Ascending aorta (tissue), 2 donors: ENCODE data around the gene ARID1B. TPM values are rescaled to one million over a fixed set of nuclear protein-coding genes. Genes with fewer than 3 reads are reported as not detected.

Experiments
- DNase-seq, 2 donors: peaks; one replicate each; pipeline ENCODE4 v3.0.0-alpha.2; 2019; ENCODE audit warnings: low spot score in 2 of 2
- H3K27ac ChIP-seq, 2 donors: fragments of 200-600 bp; sonication (generic); one replicate each; pipeline ENCODE4 v1.5.1; 2016 to 2017; ENCODE audit warnings: mild to moderate bottlenecking in 1 of 2
- H3K27me3 ChIP-seq: fragments of 200-600 bp; sonication (generic); one replicate; pipeline ENCODE4 v1.5.1; 2017
- H3K36me3 ChIP-seq, 2 donors: fragments of 200-600 bp; sonication (generic); one replicate each; pipeline ENCODE4 v1.5.1; 2016
- H3K4me1 ChIP-seq, 2 donors: fragments of 200-600 bp; sonication (generic); one replicate each; pipeline ENCODE4 v1.5.1; 2016 to 2017; ENCODE audit warnings: mild to moderate bottlenecking in 1 of 2
- H3K4me3 ChIP-seq, 2 donors: fragments of 200-600 bp; sonication (generic); one replicate each; pipeline ENCODE4 v1.5.1; 2016 to 2017; ENCODE audit warnings: mild to moderate bottlenecking in 1 of 2
- H3K9me3 ChIP-seq, 2 donors: fragments of 200-600 bp; sonication (generic); one replicate each; pipeline ENCODE4 v1.5.1; 2016
- CTCF ChIP-seq, 3 experiments: fragments of 200-600 bp in 2 of 3; fragments of 450-650 bp in 1 of 3; sonication (generic) in 2 of 3; IDR thresholded peaks; one replicate each; pipeline ENCODE4 v1.5.1; 2016 to 2019; ENCODE audit warnings: antibody characterized with exemption in 3 of 3, mild to moderate bottlenecking in 1 of 3, moderate library complexity in 1 of 3
- intact Hi-C: fragments of 100-400 bp; cut with DNase I; formaldehyde crosslinking; loops from one replicate; pipeline ENCODE4 v1.15.1; 2023
- total RNA-seq: library from RNA; depleted of rRNA; stranded (reverse); fragments of >200 nt; gene quantifications from one replicate; pipeline ENCODE4 v1.1.0, GENCODE V29; 2016

Gene ARID1B
- total RNA-seq, 1 donor from 2014 or later = 97.9 TPM

- no peaks in the 10 kb centered on the region for H3K9me3 ChIP-seq
- H3K4me1 ChIP-seq = peaks cover 4 to 69% of the 10 kb centered on the region in 2 donors
- H3K27me3 ChIP-seq = no peaks in the 10 kb centered on the region
- no peak for TF ChIP-seq CTCF (IDR thresholded peaks at IDR 0.05)
- H3K36me3 ChIP-seq = no peaks in the 10 kb centered on the region
- DNase-seq = no peak
- no peak overlapping the region for H3K27ac ChIP-seq
- H3K4me3 ChIP-seq = no peak overlapping the region
- intact Hi-C loops = no loop called here
Measured at GRCh38 chr6:156842598-156843250, 65.5 kb downstream of the ARID1B start.

GRCh38 chr6:156844089-156844488 lies 66.9 kb downstream of the ARID1B start:
- intact Hi-C loops = no loop called here
- no peak overlapping the region for H3K27ac ChIP-seq
- H3K27me3 ChIP-seq = no peaks in the 10 kb centered on the region
- H3K36me3 ChIP-seq = no peaks in the 10 kb centered on the region
- no peak for TF ChIP-seq CTCF (IDR thresholded peaks at IDR 0.05)
- H3K9me3 ChIP-seq = no peaks in the 10 kb centered on the region
- H3K4me1 ChIP-seq = peaks cover 9 to 77% of the 10 kb centered on the region in 2 donors
- H3K4me3 ChIP-seq = no peak overlapping the region
- no peak for DNase-seq

- intact Hi-C loops = loop anchor here (5.0 kb wide), 1 partner anchor 63 kb away; no protein-coding TSS in a partner anchor
- no peak overlapping the region for H3K27ac ChIP-seq
- peaks cover 7 to 78% of the 10 kb centered on the region in 2 donors for H3K4me1 ChIP-seq
- TF ChIP-seq CTCF (IDR thresholded peaks at IDR 0.05) = no peak
- no peaks in the 10 kb centered on the region for H3K36me3 ChIP-seq
- H3K4me3 ChIP-seq = no peak overlapping the region
- H3K9me3 ChIP-seq = no peaks in the 10 kb centered on the region
- no peak for DNase-seq
- no peaks in the 10 kb centered on the region for H3K27me3 ChIP-seq
Measured at GRCh38 chr6:156845454-156846155, 68.4 kb downstream of the ARID1B start.

- no peaks in the 10 kb centered on the region for H3K9me3 ChIP-seq
- peaks cover 7 to 85% of the 10 kb centered on the region in 2 donors for H3K4me1 ChIP-seq
- no peaks in the 10 kb centered on the region for H3K27me3 ChIP-seq
- DNase-seq = no peak
- TF ChIP-seq CTCF (IDR thresholded peaks at IDR 0.05) = no peak
- H3K4me3 ChIP-seq = no peak overlapping the region
- peak overlapping the region; percentile 10 to 28 for H3K27ac ChIP-seq
- intact Hi-C loops = loop anchor here (5.0 kb wide), 1 partner anchor 65 kb away; no protein-coding TSS in a partner anchor
- no peaks in the 10 kb centered on the region for H3K36me3 ChIP-seq
Measured at GRCh38 chr6:156846845-156847599, 69.8 kb downstream of the ARID1B start.

- TF ChIP-seq CTCF (IDR thresholded peaks at IDR 0.05) = no peak
- no peaks in the 10 kb centered on the region for H3K9me3 ChIP-seq
- peak overlapping the region; percentile 68 to 69 for H3K27ac ChIP-seq
- no peaks in the 10 kb centered on the region for H3K36me3 ChIP-seq
- H3K4me3 ChIP-seq = peak overlapping the region in 1 of 2 donors; percentile 48
- no peaks in the 10 kb centered on the region for H3K27me3 ChIP-seq
- DNase-seq = no peak
- intact Hi-C loops = loop anchor here (5.0 kb wide), 1 partner anchor 66 kb away; no protein-coding TSS in a partner anchor
- H3K4me1 ChIP-seq = peaks cover 7 to 83% of the 10 kb centered on the region in 2 donors
Measured at GRCh38 chr6:156848123-156848522, 70.9 kb downstream of the ARID1B start.
